Left cardiac atrium (tissue), 4 donors: ENCODE data around the gene CRIM1. TPM values are rescaled to one million over a fixed set of nuclear protein-coding genes. Genes with fewer than 3 reads are reported as not detected.

Experiments used
- ATAC-seq, 2 donors: fragments of 200-7000 bp; cut with Tn5 transposase; one replicate each; pipeline ENCODE4 v1.9.1; 2020; ENCODE audit warnings: mild to moderate bottlenecking in 2 of 2, moderate library complexity in 2 of 2
- DNase-seq: peaks from one replicate; pipeline ENCODE4 v3.0.0-alpha.2; 2020
- intact Hi-C, 2 donors: fragments of 100-400 bp; cut with DNase I; formaldehyde crosslinking; loops; one replicate each; pipeline versions ENCODE4 v1.14.1 to v1.15.1; 2022 to 2023
- total RNA-seq, 2 donors: library from RNA; stranded (reverse); fragmentation: NEBNext Ultra II Directional; extraction: Animal tissue kit (Norgen Biotek cat#: 25700); gene quantifications; one replicate each; pipeline ENCODE4 v1.2.1, GENCODE V29; 2021
- donor health status: DM: no; HTN: yes; CAD: no.
- donor health status: DM: no; HTN: yes; CAD: no; lungs with severe emphysema.
- donor health status: DM: yes; HTN: yes; CAD: no.
- donor health status: Dilated cardiomyopathy.

Gene CRIM1
- total RNA-seq, 2 donors from 2014 or later, result 29.6 to 101 TPM

DNA sequence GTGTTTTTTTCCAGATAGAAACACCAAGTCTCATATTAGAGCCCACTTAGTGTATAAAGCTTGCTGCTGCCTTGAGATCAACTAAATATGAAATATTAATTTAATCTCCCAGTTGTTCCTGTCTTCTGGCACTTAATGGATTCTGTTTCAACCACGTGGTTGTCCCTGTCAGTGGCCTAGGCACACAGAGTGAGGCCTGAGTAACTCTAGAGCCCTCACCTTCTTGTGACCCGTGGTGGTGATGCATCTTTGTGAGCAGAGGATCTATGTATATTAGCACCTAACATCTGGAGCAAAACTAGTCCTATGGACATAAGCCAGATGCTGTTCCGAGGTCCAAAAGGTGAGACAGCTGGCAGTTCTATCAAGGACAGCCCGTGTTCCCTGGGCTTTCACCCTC is 167.6 kb downstream of the CRIM1 start:
- ATAC-seq (no peak), DNase-seq (no peak)
- intact Hi-C loops, result no loop called here

DNA sequence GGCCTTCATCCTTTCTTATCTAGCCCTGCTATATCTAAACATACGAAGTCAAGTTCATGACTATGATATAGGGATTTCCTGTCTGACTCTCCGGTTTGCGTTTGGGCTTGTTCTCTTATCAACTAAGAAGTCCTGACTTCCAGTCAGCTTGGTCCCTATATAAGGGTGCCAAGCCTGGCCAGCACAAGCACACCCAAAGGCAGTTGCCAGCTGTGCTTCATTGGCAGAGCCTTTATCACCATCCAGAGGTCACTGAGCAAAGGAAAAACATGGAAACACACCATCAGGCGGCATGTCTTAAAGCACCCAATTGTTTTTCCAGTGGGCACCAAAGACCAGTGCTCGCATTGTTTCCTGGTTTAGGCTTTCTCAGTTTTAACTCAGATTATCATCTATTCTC is 169.7 kb downstream of the CRIM1 start:
- DNase-seq, result no peak
- intact Hi-C loops, result no loop called here
- no peak for ATAC-seq

DNA sequence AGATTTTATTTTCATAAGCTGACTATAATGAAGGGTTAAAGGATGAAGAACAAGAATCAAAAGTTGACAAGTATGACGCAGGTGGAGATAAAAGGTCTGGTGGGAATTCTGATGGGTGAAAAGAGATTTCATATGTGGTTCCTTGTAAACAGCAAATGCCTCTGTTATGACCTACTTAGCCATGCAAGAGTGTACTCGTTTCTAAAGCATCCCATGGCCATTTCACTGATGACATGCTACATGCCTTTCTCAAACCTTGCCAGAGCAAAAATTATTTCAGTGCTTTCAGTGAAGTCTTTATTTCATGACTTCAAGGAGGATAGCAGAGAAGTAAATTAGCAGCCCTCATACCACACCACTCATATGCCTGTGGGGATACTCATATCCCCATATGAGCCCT is 170.6 kb downstream of the CRIM1 start:
- intact Hi-C loops, result no loop called here
- ATAC-seq (no peak), DNase-seq (no peak)

DNA sequence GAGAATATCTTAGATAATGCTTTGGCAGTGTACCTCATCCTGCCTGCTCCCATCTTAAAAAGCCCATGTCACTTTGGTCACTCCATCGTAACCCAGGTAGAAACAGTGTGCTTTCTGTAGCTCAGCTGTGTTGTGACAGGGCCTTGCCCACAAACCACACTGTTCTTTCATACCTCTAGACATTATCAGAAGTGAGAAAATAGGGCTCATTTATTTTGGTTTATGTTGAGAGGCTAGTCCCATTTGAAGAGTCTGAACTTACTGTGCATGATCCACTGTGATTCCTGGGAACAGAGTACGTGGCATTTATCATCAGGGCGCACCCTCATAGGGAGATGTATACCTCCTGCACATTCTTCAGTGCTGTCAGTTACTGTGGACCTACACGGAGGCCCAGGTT is 172.7 kb downstream of the CRIM1 start:
- intact Hi-C loops, result no loop called here
- no peak for DNase-seq
- no peak for ATAC-seq

DNA sequence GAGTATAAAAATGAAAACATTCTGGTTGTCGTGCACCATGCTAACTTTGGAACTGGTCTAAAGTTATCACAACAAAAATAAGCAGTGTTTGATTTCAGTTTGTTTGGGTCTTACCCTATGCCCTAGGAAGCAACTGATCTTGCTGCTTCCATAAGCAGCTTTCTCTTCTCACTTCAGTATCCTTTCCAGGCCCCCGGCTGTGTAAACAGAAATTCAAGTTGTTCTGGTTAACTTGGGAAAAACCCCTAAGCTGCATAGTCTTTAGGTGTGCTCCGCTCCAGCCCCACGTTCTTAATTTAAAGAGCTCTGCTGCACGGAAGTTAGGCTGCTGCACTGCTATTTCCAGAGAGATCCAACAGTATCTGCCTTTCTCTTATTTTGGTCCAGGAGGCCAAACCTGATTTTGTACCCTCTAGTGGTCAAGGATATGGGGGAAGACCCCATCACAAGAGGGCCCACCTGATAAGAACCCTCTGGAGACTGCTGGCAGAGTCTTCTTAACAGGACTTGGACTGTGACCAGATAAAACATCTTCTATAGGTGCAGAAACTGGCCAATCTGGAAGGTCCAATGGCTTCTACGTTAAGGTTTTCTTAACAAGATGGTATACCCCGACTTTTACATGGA is 173.3 kb downstream of the CRIM1 start:
- ATAC-seq, result no peak
- intact Hi-C loops, result no loop called here
- no peak for DNase-seq

DNA sequence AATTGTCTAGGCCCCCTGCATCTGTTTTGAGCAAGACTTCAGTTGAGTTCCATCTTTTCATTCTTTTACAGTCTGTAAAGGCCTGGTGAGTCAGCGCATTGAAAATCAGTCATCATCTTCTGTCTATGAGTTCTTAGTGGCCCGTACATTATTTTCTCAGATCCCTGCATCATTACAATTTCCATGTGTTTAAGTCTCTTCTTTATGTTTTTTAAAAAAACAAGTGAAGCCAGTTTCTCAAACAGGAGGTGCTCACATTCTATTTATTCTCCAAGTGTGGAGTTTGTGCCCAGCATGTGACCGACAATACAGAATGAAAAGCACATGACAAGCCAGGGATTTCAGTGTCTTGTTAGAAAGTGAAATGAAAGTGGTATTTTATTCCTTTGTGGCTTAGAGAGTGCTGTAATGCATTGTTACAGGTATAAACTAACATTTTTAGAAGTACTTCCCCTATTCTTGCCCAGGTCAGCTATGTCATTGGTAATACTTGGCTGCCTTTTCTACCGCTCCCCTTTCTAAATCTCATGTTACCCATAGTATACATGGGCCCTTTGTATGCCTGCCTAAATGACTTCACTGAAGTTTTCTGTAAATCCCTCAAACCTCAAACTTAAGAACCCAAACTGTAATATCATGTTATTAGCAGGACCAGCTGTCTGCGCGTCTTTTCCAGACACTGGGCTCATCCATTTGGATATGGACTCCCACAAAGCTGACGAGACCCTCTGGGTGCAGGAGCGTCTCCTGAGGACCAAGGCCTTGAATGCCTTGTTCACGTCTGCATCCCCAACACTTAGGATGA is 174.8 kb downstream of the CRIM1 start:
- ATAC-seq, result peak in 1 of 2 donors; percentile 34
- intact Hi-C loops, result loop anchor here in 1 of 2 donors (10.0 kb wide), 1 partner anchor 134 kb away; no protein-coding TSS in a partner anchor
- no peak for DNase-seq

DNA sequence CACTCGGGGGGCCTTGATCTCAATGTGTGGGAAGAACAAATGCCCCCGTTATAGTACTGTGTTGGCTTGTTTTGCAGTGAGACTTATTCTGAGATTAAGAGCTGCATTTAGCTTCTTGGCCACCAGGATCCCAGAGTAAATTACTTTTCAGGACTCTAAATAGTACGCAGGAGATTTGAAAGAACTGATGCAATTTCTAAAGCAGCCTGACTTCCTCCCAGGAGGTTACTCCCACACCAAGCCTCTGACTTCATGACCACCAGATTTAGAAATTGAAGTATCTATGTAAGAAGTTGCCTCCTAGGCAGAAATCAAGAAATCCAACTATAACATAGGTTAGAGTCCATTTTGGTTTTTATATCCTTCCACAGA is 175.4 kb downstream of the CRIM1 start:
- intact Hi-C loops, result loop anchor here in 1 of 2 donors (10.0 kb wide), 1 partner anchor 134 kb away; no protein-coding TSS in a partner anchor
- no peak for DNase-seq
- peak; percentile 81 to 82 for ATAC-seq

DNA sequence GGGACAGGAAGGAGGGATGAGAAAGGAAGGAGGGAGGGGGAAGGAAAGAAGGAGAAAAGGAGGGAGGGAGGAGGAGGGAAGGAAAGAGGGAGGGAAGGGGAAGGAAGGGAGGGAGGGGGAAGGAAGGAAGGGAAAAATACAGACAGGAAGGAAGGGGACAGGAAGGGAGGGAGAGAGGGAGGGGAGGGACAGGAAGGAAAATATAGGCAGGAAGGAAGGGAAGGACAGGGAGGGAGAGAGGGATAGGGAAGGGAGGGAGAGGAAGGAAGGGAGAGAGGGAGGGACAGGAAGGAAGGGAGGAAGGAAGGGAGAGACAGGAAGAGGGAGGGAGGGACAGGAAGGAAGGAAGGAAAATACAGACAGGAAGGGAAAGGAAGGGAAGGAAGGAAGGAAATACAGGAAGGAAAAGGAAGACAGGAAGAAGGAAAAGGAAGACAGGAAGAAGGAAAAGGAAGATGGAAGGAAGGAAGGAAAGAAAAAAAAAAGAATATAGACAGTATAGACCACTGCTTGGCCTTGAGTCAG is 178.8 kb downstream of the CRIM1 start:
- DNase-seq (no peak), ATAC-seq (no peak)
- intact Hi-C loops, result loop anchor here in 1 of 2 donors (10.0 kb wide), 1 partner anchor 130 kb away; no protein-coding TSS in a partner anchor

DNA sequence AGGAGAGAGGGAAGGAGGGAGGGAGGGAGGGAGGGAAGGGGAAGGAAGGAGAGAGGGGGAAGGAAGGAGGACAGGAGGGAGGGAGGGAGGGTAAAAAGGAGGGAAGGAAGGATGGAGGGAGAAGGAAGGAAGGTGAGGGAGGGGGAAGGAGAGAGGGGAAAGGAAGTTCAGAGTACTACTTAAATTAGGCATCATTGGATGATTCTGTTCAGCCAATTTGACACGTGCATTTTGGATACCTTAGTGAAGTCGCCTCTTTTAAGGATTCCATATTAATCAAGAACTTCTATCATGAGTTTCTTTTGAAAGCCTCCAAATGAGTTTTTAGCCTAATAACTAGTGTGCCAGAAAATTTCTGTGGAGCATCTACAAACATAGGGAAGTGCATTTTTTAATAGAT is 179.5 kb downstream of the CRIM1 start:
- intact Hi-C loops, result loop anchor here in 1 of 2 donors (10.0 kb wide), 1 partner anchor 130 kb away; no protein-coding TSS in a partner anchor
- ATAC-seq, result no peak
- no peak for DNase-seq

DNA sequence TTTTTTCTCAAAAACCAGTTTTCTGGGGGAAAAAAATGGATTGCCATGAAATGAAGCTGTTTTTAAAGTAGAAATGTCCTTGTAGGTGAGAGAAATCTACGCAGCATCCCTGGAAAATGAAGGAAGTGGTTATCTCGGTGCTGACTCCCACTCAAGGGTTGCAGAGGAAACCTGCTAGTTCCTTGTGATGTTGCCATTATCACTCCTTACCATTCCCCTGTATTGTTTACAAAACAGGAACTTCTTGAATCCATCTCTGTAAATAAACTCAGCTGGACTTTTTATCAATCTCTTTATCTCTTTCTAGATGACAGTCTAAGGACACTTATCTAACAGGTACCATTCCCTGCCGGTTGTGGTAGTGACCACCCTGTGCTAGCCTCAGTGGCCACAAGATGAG is 181.2 kb downstream of the CRIM1 start:
- DNase-seq (no peak), ATAC-seq (no peak)
- intact Hi-C loops, result loop anchor here in 1 of 2 donors (10.0 kb wide), 1 partner anchor 128 kb away; no protein-coding TSS in a partner anchor

DNA sequence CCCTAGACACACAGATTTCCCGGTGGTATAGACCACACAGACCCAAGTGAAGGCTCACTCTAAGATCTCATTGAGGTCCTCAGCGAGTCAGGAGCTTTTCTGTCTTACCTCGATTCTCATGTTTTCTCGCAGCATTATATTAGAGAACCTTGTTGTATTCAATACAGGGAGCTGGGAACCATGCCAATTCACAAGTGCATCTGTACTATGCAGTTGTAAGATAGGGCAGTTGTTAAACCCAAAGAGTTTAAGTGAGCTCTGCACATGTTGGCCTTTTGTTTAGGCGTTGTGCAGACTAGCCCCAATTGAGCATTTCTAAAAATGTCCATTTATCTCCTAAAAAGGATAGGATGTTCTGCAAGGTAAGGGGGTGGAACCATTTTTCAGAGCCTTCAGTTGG is 182.8 kb downstream of the CRIM1 start:
- no peak for DNase-seq
- intact Hi-C loops, result loop anchor here in 1 of 2 donors (10.0 kb wide), 1 partner anchor 126 kb away; no protein-coding TSS in a partner anchor
- ATAC-seq, result peak in 1 of 2 donors; percentile 14

DNA sequence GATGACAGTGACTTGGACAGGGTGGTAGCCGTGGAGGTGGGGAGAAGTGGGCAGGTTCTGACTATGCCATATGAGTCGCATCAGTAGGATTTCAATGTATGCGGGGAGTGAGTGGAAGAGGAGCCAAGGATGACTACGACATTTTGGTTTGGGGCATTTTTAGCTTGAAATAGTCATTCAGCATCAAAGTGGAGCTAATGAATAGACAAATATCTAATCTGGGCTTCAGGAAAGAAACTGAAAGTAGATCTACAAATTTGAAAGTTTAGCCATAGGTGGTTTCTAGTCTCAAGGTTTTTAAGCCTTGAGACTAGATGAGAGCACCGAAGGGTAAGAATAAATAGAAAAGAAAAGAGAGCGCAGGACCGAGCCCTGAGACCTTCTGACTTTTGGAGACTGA is 184.1 kb downstream of the CRIM1 start:
- ATAC-seq, result no peak

DNA sequence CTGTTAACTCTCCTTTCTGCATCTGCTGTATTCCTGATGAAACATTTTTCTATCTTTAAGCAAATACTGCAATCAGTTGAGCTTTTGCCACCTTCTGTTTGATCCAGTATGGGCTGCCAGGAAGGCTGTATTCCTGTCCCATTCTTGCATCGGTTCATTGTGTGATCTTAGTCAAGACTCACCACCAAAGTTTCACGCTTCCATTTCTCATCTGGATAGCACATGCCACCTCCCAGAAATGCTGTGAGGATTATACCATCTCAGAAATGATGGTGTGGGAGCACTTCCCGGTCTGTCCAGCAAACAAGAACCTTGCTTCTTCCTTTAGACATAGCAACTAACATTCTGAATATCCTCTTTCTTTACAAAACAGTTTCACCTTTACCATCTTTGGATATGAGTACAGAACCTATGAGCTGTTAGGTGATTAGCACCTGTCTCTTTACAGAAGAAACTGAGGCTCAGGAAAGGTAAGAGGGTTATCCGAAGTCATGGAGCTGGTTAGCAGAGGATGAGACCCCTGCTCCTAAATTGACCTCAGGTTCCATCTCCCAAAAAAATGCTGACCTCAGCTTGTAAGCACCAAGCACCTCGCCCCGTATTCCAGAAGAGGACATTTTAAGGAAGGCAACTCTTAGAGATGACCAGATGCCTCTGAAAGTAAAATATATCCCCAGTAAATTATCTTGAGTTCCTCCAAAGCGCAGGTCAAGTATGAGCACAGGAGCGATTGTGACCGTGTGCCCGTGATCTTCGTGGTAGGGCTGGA is 185.6 kb downstream of the CRIM1 start:
- ATAC-seq (no peak), DNase-seq (no peak)
- intact Hi-C loops, result no loop called here

More for the DNA sequence above, 184.1 kb downstream of the CRIM1 start:
- DNase-seq, result no peak
- intact Hi-C loops, result loop anchor here in 1 of 2 donors (10.0 kb wide), 1 partner anchor 125 kb away; no protein-coding TSS in a partner anchor

DNA sequence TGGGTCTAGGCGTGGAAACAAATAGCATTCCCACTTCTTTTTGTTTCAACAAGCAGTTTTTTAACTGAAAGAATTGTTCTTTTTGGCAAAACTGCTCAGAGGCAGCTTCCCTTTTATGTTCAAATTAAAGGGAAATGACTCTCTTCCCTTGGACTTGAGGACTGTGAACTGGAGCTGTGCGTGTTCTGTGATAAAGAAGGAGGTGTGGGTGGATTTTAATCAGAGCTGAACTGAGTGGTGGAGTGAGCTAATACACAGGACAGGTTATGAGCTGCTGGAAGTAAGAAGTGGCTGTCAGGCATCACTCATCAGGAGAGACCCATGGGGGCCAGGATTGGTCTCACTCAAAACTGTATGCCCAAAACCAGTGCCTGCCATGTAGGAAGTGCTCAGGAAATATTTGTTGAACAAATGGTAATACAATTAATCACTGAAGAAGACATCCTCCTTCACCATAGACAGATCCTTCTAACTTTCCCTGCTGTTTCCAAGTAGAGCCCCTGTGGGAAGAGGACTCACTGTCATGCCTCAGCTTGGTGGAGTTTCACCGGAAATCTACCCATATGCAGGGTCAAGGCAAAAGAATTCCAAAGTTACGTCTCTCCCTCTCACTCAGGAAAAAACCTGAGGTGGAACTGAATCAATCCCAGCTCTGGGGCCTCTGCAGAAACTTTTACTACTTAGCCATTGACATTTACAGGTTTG is 186.5 kb downstream of the CRIM1 start:
- ATAC-seq (peak; percentile 74 to 76), DNase-seq (no peak)
- intact Hi-C loops, result no loop called here

DNA sequence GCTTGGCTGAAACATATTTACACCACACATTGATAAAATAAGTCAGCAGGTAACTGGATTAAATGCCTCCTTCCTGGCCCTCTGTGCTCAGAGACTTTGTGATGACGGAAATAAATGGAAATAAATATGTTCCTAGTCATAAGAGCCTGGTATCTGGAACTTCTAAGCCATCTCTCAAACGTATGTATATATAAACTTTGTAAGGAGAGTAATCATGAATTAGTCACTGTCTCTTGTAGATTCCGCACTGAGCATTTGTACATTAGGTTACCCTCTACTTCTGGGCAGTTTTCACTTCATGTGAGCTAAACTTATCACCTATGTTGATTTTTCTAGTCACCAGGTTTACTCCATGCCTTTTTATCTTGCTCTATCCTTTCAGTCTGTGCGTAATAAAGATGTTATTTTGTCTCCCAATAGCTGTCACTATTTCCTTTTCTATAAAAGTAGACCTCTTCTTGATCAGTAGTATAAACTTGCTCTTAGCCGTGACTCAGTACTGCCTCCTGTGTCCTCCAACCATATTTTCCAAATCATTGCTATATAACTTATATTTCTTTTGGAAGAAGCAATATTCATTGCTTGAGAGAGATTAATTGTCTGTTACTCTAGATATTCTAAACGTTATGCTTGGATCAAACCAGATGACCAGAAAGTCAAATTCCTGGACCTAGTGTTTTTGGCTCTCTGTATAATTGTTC is 189.2 kb downstream of the CRIM1 start:
- DNase-seq (no peak), ATAC-seq (no peak)
- intact Hi-C loops, result no loop called here

DNA sequence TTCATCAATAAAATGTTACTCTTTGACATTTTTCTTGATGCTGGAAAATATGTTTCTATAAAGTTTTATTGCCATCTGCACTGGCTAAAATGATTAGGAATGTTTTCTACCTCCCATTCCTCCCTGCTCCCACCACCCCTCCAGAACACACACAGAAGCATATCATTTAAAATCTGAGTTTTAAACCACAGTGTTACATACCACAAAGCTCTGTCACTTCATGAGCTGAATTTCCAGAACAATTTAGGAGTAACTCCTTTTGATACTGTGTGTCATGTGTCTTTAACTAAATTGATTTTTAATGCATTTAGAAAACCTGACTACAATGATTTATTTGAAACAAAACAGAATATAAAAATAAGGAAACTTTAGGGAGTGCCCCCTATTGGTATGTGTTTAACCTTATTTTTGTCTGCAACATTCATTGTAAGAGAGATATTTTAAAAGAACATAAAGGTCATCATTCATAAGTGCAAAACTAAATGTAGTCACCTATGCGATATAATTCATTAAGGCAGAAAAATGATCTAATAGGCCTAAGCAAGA is 190.4 kb downstream of the CRIM1 start:
- no peak for ATAC-seq
- intact Hi-C loops, result no loop called here
- DNase-seq, result no peak

DNA sequence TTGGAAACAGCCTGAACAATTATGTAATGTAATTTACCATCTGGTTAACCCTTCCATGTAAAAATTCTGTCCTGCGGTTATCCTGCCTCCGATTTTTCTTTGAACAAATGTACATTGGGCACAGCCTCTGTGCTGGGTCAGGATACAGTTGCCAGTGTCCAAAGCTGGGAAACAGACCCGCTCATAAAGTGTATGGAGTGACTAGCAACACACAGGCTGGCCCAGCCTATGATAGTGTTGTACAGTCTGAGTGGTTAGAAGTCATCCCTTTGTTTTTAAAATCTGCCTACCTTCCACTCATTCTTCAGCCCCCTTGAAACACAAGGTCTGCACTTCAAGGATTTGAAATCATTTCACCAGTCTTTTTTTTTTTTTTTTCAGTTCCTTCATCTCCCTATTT is 192.3 kb downstream of the CRIM1 start:
- DNase-seq (no peak), ATAC-seq (no peak)
- intact Hi-C loops, result no loop called here

DNA sequence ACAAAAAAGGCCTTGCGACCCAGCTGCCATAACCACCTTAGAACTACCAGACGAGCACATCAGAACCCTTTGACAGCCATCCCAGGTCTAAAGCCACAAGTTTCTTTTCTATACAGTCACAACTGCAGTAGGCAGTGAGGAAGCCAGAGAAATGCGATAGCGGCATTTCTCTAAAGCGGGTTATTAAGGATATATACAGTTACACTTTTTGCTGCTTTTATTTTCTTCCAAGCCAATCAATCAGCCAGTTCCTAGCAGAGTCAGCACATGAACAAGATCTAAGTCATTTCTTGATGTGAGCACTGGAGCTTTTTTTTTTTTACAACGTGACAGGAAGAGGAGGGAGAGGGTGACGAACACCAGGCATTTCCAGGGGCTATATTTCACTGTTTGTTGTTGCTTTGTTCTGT is 193.6 kb downstream of the CRIM1 start:
- intact Hi-C loops, result no loop called here
- ATAC-seq (no peak), DNase-seq (no peak)
